HEK293 (cell line): Measurements from ENCODE around the gene ALMS1.
A peak's percentile ranks its signal among the peaks of the same experiment; 100 is the strongest.

ENCODE experiments used
- BCL11B ChIP-seq: fragments of 450-650 bp; formaldehyde crosslinking; IDR thresholded peaks from 2 replicates; pipeline ENCODE4 v1.5.1; 2016; ENCODE audit warnings: low read depth, missing biosample characterization, missing genetic modification characterization
- EGR2 ChIP-seq: fragments of 450-650 bp; formaldehyde crosslinking; IDR thresholded peaks from 2 replicates; pipeline ENCODE4 v1.5.1; 2016; ENCODE audit warnings: low read depth, missing biosample characterization, missing genetic modification characterization
- GFI1B ChIP-seq: fragments of 450-650 bp; formaldehyde crosslinking; IDR thresholded peaks from 2 replicates; pipeline ENCODE4 v1.5.1; 2016; ENCODE audit warnings: missing biosample characterization, missing genetic modification characterization
- HOXD13 ChIP-seq: sonication (generic); formaldehyde crosslinking; IDR thresholded peaks from 2 replicates; pipeline ENCODE4 v1.8.0; 2022; ENCODE audit warnings: missing genetic modification reagents, borderline replicate concordance
- KLF1 ChIP-seq: fragments of 450-650 bp; formaldehyde crosslinking; IDR thresholded peaks from 2 replicates; pipeline ENCODE4 v1.5.1; 2016; ENCODE audit warnings: missing biosample characterization, missing genetic modification characterization
- KLF9 ChIP-seq: fragments of 450-650 bp; formaldehyde crosslinking; IDR thresholded peaks from 2 replicates; pipeline ENCODE4 v1.5.1; 2016; ENCODE audit warnings: missing biosample characterization, missing genetic modification characterization, low read depth
- MYNN ChIP-seq: fragments of 450-650 bp; formaldehyde crosslinking; IDR thresholded peaks from 2 replicates; pipeline ENCODE4 v1.5.1; 2016; ENCODE audit warnings: missing biosample characterization, missing genetic modification characterization, borderline replicate concordance
- MZF1 ChIP-seq: fragments of 450-650 bp; formaldehyde crosslinking; IDR thresholded peaks from 2 replicates; pipeline ENCODE4 v1.5.1; 2017; ENCODE audit warnings: missing biosample characterization, missing genetic modification characterization, borderline replicate concordance
- OSR2 ChIP-seq: fragments of 450-650 bp; formaldehyde crosslinking; IDR thresholded peaks from 2 replicates; pipeline ENCODE4 v1.5.1; 2016; ENCODE audit warnings: missing biosample characterization, missing genetic modification characterization
- SALL2 ChIP-seq: fragments of 450-650 bp; formaldehyde crosslinking; IDR thresholded peaks from 2 replicates; pipeline ENCODE4 v1.5.0; 2017; ENCODE audit warnings: missing biosample characterization, mild to moderate bottlenecking, missing genetic modification characterization, borderline replicate concordance
- SCRT2 ChIP-seq: fragments of 450-650 bp; formaldehyde crosslinking; IDR thresholded peaks from 2 replicates; pipeline ENCODE4 v1.5.1; 2016; ENCODE audit warnings: missing biosample characterization, missing genetic modification characterization
- SETDB1 ChIP-seq: IDR thresholded peaks from one replicate; pipeline ENCODE4 v1.6.1; 2017; ENCODE audit warnings: mild to moderate bottlenecking, low read length, moderate library complexity, mixed read lengths; ENCODE audit not compliant: insufficient read length
- TCF7L2 ChIP-seq: IDR thresholded peaks from 2 replicates; pipeline ENCODE4 v1.6.1; 2011; ENCODE audit warnings: low read depth, mild to moderate bottlenecking, inconsistent platforms, low read length, moderate library complexity, borderline replicate concordance
- YY2 ChIP-seq: fragments of 450-650 bp; formaldehyde crosslinking; IDR thresholded peaks from 2 replicates; pipeline ENCODE4 v1.5.1; 2016; ENCODE audit warnings: missing biosample characterization, missing genetic modification characterization
- ZBTB48 ChIP-seq: fragments of 450-650 bp; formaldehyde crosslinking; IDR thresholded peaks from 2 replicates; pipeline ENCODE4 v1.5.1; 2016; ENCODE audit warnings: missing biosample characterization, missing genetic modification characterization
- ZFP37 ChIP-seq: fragments of 450-650 bp; formaldehyde crosslinking; IDR thresholded peaks from 2 replicates; pipeline ENCODE4 v1.5.1; 2016; ENCODE audit warnings: missing biosample characterization, missing genetic modification characterization
- ZFP41 ChIP-seq: fragments of 450-650 bp; formaldehyde crosslinking; IDR thresholded peaks from 2 replicates; pipeline ENCODE4 v1.5.1; 2016; ENCODE audit warnings: missing biosample characterization, missing genetic modification characterization, borderline replicate concordance
- ZNF132 ChIP-seq: fragments of 450-650 bp; formaldehyde crosslinking; IDR thresholded peaks from 2 replicates; pipeline ENCODE4 v1.5.1; 2017; ENCODE audit warnings: missing biosample characterization, missing genetic modification characterization, borderline replicate concordance
- ZNF146 ChIP-seq: fragments of 450-650 bp; formaldehyde crosslinking; IDR thresholded peaks from 2 replicates; pipeline ENCODE4 v1.5.1; 2016; ENCODE audit warnings: missing biosample characterization, missing genetic modification characterization
- ZNF18 ChIP-seq: fragments of 450-650 bp; formaldehyde crosslinking; IDR thresholded peaks from 2 replicates; pipeline ENCODE4 v1.5.1; 2016; ENCODE audit warnings: missing biosample characterization, missing genetic modification characterization
- ZNF19 ChIP-seq: fragments of 450-650 bp; formaldehyde crosslinking; IDR thresholded peaks from 2 replicates; pipeline ENCODE4; 2016; ENCODE audit warnings: missing biosample characterization, missing genetic modification characterization, low read depth
- ZNF202 ChIP-seq: fragments of 450-650 bp; formaldehyde crosslinking; IDR thresholded peaks from 2 replicates; pipeline ENCODE4 v1.5.1; 2016; ENCODE audit warnings: missing biosample characterization, missing genetic modification characterization, borderline replicate concordance
- ZNF214 ChIP-seq: fragments of 450-650 bp; formaldehyde crosslinking; IDR thresholded peaks from 2 replicates; pipeline ENCODE4 v1.5.1; 2017; ENCODE audit warnings: missing biosample characterization, mild to moderate bottlenecking, missing genetic modification characterization, borderline replicate concordance
- ZNF24 ChIP-seq: fragments of 450-650 bp; formaldehyde crosslinking; IDR thresholded peaks from 2 replicates; pipeline ENCODE4 v1.5.1; 2016; ENCODE audit warnings: missing biosample characterization, missing genetic modification characterization
- ZNF280D ChIP-seq: fragments of 450-650 bp; formaldehyde crosslinking; IDR thresholded peaks from 2 replicates; pipeline ENCODE4 v1.5.1; 2016; ENCODE audit warnings: missing biosample characterization, missing genetic modification characterization
- ZNF302 ChIP-seq: fragments of 450-650 bp; formaldehyde crosslinking; IDR thresholded peaks from 2 replicates; pipeline ENCODE4 v1.5.1; 2016; ENCODE audit warnings: missing biosample characterization, missing genetic modification characterization, low read depth
- ZNF354C ChIP-seq: fragments of 450-650 bp; formaldehyde crosslinking; IDR thresholded peaks from 2 replicates; pipeline ENCODE4 v1.5.1; 2016; ENCODE audit warnings: missing biosample characterization, missing genetic modification characterization, low read depth, borderline replicate concordance
- ZNF37A ChIP-seq: fragments of 450-650 bp; IDR thresholded peaks from 2 replicates; pipeline ENCODE4 v1.5.1; 2018; ENCODE audit warnings: missing biosample characterization, missing genetic modification characterization
- ZNF404 ChIP-seq: fragments of 450-650 bp; formaldehyde crosslinking; IDR thresholded peaks from 2 replicates; pipeline ENCODE4 v1.5.1; 2017; ENCODE audit warnings: missing biosample characterization, missing genetic modification characterization
- ZNF48 ChIP-seq: fragments of 450-650 bp; formaldehyde crosslinking; IDR thresholded peaks from 2 replicates; pipeline ENCODE4 v1.5.1; 2016; ENCODE audit warnings: missing biosample characterization, missing genetic modification characterization
- ZNF530 ChIP-seq: fragments of 450-650 bp; formaldehyde crosslinking; IDR thresholded peaks from 2 replicates; pipeline ENCODE4 v1.5.1; 2016; ENCODE audit warnings: low read depth, missing biosample characterization, missing genetic modification characterization
- ZNF561 ChIP-seq: fragments of 450-650 bp; IDR thresholded peaks from 2 replicates; pipeline ENCODE4 v1.5.1; 2018; ENCODE audit warnings: missing biosample characterization, missing genetic modification characterization, borderline replicate concordance
- ZNF621 ChIP-seq: fragments of 450-650 bp; formaldehyde crosslinking; IDR thresholded peaks from 2 replicates; pipeline ENCODE4 v1.5.1; 2017; ENCODE audit warnings: missing biosample characterization, missing genetic modification characterization
- ZNF658 ChIP-seq: fragments of 450-650 bp; formaldehyde crosslinking; IDR thresholded peaks from 2 replicates; pipeline ENCODE4; 2016; ENCODE audit warnings: missing biosample characterization, missing genetic modification characterization
- ZNF664 ChIP-seq: fragments of 450-650 bp; formaldehyde crosslinking; IDR thresholded peaks from 2 replicates; pipeline ENCODE4 v1.5.1; 2016; ENCODE audit warnings: missing biosample characterization, missing genetic modification characterization
- ZNF670 ChIP-seq: fragments of 450-650 bp; formaldehyde crosslinking; IDR thresholded peaks from 2 replicates; pipeline ENCODE4 v1.5.1; 2016; ENCODE audit warnings: missing biosample characterization, missing genetic modification characterization, low read depth
- ZNF701 ChIP-seq: fragments of 450-650 bp; formaldehyde crosslinking; IDR thresholded peaks from 2 replicates; pipeline ENCODE4 v1.5.1; 2016; ENCODE audit warnings: missing biosample characterization, missing genetic modification characterization
- ZSCAN23 ChIP-seq: fragments of 450-650 bp; formaldehyde crosslinking; IDR thresholded peaks from 2 replicates; pipeline ENCODE4 v1.5.1; 2016; ENCODE audit warnings: missing biosample characterization, missing genetic modification characterization

ALMS1 gene

GRCh38 chr2:73385504-73386341, at the start of gene ALMS1 (continued):
- no peak for TF ChIP-seq GFI1B (tag by site-specific recombination)
- no peak for TF ChIP-seq ZNF132 (tag by site-specific recombination)
- no peak for TF ChIP-seq MZF1 (tag by site-specific recombination)
- TF ChIP-seq ZNF280D (tag by site-specific recombination) = no peak
- TF ChIP-seq ZNF664 = no peak
- peak; percentile 61; the same call in 1 of the 2 replicates for TF ChIP-seq KLF1
- TF ChIP-seq ZNF404 (tag by site-specific recombination) = no peak
- TF ChIP-seq ZNF214 (tag by site-specific recombination) = no peak
- no peak for TF ChIP-seq ZNF670 (tag by site-specific recombination)
- TF ChIP-seq MYNN (tag by site-specific recombination) = no peak
- no peak for TF ChIP-seq YY2 (tag by site-specific recombination)
- no peak for TF ChIP-seq ZNF202 (tag by site-specific recombination)
- no peak for TF ChIP-seq ZNF658 (tag by site-specific recombination)
- TF ChIP-seq ZNF621 (tag by site-specific recombination) = no peak
- no peak for TF ChIP-seq ZNF530 (tag by site-specific recombination)
- no peak for TF ChIP-seq ZNF37A (tag by site-specific recombination)
- no peak for TF ChIP-seq BCL11B
- no peak for TF ChIP-seq ZNF146 (tag by site-specific recombination)
- no peak for TF ChIP-seq OSR2 (tag by site-specific recombination)
- no peak for TF ChIP-seq ZBTB48
- no peak for TF ChIP-seq ZNF48 (tag by site-specific recombination)
- peak; percentile 96 for TF ChIP-seq EGR2 (tag by site-specific recombination)
- no peak for TF ChIP-seq TCF7L2
- TF ChIP-seq ZFP41 (tag by site-specific recombination) = no peak
- TF ChIP-seq HOXD13 (CRISPR knock-in tag) = no peak
- no peak for TF ChIP-seq SETDB1
- no peak for TF ChIP-seq ZNF354C
- TF ChIP-seq SALL2 (tag by site-specific recombination) = no peak
- no peak for TF ChIP-seq ZNF302 (tag by site-specific recombination)
- TF ChIP-seq ZFP37 (tag by site-specific recombination) = peak; percentile 79; the same call in 1 of the 2 replicates
- TF ChIP-seq ZNF19 (tag by site-specific recombination) = no peak
- TF ChIP-seq ZNF24 = peak; percentile 29; the same call in 1 of the 2 replicates
- no peak for TF ChIP-seq ZSCAN23
- TF ChIP-seq SCRT2 (tag by site-specific recombination) = no peak
- TF ChIP-seq ZNF561 = peak; percentile 59; the same call in 1 of the 2 replicates
- no peak for TF ChIP-seq ZNF701 (tag by site-specific recombination)
- TF ChIP-seq ZNF18 = no peak
- peak; percentile 73 for TF ChIP-seq KLF9 (tag by site-specific recombination)
